HG03558 (cell line): Measurements from ENCODE around the gene ERBB2.
"Not testable (repeated sequence)": the region's sequence is repeated elsewhere in the genome, so short reads cannot be mapped to it uniquely, and the experiment has no call there.

Experiments
- ATAC-seq: cut with Tn5 transposase; IDR thresholded peaks from one replicate; pipeline ENCODE4 v1.9.1; 2021; ENCODE audit warnings: moderate number of reproducible peaks; ENCODE audit not compliant: unreplicated experiment; ENCODE audit errors: extremely low read depth

ERBB2 gene

GRCh38 chr17:39676198-39676819, 23.6 kb upstream of the ERBB2 start:
- ATAC-seq, result no peak

GRCh38 chr17:39677072-39677471, 22.8 kb upstream of the ERBB2 start:
- ATAC-seq, result no peak

- no peak for ATAC-seq
Observed at GRCh38 chr17:39677542-39678339, 22.1 kb upstream of the ERBB2 start.

GRCh38 chr17:39678340-39679116, 21.3 kb upstream of the ERBB2 start:
- no peak for ATAC-seq

GRCh38 chr17:39679521-39680192, 20.2 kb upstream of the ERBB2 start:
- no peak for ATAC-seq

- ATAC-seq, result no peak
Observed at GRCh38 chr17:39683295-39683939, 16.4 kb upstream of the ERBB2 start.

GRCh38 chr17:39684369-39685192, 15.3 kb upstream of the ERBB2 start:
- no peak for ATAC-seq

- no peak for ATAC-seq
Observed at GRCh38 chr17:39687101-39687545, 12.7 kb upstream of the ERBB2 start.

- ATAC-seq, result peak; percentile 67
Observed at GRCh38 chr17:39687546-39688474, 12.1 kb upstream of the ERBB2 start, which contains the start of gene PGAP3. PGAP3 (minus strand) TSS chr17:39688057; CDS start chr17:39688014, 43 bp downstream.

GRCh38 chr17:39688475-39688835, 11.4 kb upstream of the ERBB2 start:
- ATAC-seq, result no peak

GRCh38 chr17:39688945-39689344, 10.9 kb upstream of the ERBB2 start:
- ATAC-seq, result no peak

- ATAC-seq, result no peak
Observed at GRCh38 chr17:39694593-39694992, 5.3 kb upstream of the ERBB2 start.

- no peak for ATAC-seq
Observed at GRCh38 chr17:39695089-39695474, 4.8 kb upstream of the ERBB2 start.

GRCh38 chr17:39696731-39697130, 3.1 kb upstream of the ERBB2 start:
- ATAC-seq, result no peak

GRCh38 chr17:39697961-39698360, 1.9 kb upstream of the ERBB2 start:
- ATAC-seq, result no peak

GRCh38 chr17:39699157-39699817, 577 bp upstream of the ERBB2 start:
- not testable (repeated sequence) for ATAC-seq

- no peak for ATAC-seq
Observed at GRCh38 chr17:39700148-39700987, 504 bp downstream of the ERBB2 start.
